OCI-M2 (cell line): ENCODE results near the gene PRMT5.
"Not testable (repeated sequence)": the region's sequence is repeated elsewhere in the genome, so short reads cannot be mapped to it uniquely, and the experiment has no call there.

Source experiments
- DNase-seq: peaks from one replicate; lab custom pipeline; 2025; ENCODE audit not compliant: unreplicated experiment; lab: John Stamatoyannopoulos, UW

Gene PRMT5

DNA sequence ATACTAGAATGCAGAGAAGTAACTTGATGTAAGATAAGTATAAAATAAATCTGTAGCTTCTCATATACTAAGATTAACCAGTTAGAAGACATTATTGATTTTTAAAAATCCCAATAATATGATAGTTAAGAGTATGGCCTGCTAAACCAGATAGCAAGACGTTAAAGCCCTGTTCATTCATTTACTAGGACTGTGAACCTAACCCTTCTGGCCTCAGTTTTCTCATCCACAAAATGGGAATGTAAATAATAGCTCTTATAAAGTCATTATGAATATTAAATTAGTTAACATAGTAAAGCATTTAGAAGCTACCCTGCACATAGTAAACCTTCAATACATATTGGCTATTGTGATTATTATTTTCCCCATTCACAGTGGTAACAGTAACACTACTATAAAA lies 6.0 kb upstream of the PRMT5 start:
- DNase-seq: no peak

DNA sequence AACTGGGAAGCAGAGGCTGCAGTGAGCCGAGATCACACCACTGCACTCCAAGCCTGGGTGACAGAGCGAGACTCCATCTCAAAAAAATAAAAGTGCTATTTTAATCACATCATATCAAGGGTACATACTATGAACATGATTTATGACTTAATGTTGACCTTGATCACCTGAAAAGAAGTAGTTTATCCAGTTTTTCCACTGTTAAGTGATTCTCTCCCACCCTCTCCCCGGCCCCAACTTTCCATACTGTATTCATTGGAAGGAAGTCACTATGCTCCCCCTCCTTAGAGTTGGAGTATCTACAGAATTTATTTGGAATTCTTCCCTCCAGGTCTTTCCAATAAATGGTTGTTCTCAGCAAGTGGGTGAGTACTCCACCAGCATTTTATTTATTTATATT lies 3.0 kb upstream of the PRMT5 start:
- no peak for DNase-seq

DNA sequence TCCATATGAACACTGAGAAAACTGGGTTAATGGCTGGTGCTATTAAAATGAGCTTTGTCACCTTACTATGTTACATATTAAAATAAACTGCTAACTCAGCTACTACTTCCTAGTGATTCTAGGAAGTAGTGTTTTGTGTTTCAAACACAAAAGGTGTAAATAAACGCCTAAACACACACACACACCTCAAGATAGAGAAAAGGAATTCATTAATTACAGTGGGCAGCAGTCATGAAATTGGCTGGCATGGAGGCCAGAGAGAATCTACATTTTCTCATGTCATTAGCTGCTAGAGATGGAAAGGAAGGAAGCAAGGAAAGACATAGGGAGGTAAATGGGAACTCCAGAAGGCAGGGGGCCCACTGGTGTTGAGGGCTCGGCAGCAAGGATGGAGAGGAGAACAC lies 787 bp upstream of the PRMT5 start:
- no peak for DNase-seq

DNA sequence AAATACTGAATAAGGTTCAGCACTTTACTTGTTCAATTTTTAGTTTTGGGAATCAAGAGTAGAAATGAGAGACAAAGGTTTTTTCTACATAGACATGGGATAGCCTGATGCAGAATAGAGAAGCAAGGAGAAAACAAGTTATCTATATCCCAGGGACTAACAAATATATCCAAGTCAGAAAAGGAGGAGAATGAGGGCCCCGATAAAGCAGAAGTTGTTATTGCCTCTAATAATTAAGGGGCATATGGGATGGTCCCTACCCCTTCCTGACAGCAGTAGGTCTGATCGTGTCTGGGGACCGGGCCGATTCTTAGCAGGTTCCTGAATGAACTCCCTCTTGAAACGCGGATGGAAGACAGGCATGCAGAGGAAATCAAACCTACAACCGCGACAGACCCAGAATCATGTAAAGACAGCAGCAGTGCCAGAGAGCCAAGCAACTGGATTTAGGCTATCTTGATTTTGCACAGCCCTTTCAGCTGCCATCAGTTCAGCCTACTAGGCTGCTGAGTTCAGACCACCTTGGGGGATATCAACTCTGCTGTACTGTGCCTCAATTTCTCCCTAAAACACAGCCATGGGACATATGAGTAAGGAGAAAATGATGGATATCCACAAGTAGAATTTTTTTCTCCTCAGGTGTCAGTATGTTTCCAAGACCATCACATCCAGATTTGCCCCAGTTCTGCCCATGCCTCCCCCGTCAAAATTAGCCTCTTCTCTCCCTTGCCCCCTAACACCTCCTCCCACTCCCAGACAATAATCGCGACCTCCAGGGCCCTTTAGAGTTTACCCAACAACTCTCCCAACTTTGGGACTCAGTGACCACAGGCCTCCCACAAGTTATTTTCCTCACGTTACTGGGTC lies 706 bp downstream of the PRMT5 start:
- DNase-seq: no peak

DNA sequence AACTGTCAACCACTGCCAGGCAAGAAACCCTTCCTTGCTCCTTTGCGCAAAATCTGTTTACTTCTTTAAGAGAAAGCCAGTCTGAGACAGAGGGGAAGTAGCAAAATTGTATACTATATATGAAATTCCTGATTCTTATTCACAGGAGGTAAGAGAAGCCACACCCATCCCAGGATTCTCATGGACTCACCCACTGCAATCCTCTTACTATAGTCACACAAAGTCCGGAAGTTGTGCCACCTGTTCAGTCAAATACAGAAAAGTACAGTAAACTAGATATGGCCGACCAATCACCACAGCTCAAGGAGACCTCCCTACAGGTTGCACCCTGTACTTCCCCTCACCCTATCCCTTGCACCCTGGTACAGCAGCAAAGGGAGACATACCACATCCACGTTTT lies 2.9 kb downstream of the PRMT5 start:
- DNase-seq: no peak

DNA sequence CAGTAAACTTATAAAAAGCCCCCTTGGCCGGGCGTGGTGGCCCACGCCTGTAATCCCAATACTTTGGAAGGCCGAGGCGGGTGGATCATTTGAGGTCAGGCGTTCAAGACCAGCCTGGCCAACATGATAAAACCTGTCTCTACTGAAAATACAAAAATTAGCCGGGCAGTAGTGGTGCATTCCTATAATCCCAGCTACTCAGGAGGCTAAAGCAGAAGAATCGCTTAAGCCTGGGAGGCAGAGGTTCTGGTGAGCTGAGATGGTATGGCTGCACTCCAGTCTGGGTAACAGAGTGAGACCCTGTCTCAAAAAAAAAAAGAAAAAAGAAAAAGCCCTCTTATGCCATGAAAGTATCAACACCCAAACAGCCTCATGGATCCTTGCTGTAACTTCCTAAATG lies 3.7 kb downstream of the PRMT5 start:
- no peak for DNase-seq

DNA sequence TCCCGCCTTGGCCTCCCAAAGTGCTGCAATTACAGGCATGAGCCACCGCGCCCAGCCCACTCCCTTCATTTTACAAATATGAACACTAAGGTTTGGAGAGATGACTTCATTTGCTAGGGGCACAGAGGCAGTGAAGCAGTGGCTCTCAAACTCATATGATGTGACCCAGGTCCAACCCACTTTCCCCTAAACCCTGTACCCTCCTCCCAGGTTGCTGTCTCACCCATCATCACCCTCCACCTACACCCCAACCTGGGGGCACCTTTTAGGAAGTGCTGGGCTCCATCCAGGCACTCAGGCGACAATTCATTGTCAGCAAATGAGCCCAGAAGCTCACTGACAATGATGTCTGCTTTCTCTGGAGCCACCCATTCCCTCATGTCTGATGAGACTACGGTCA lies 5.4 kb downstream of the PRMT5 start:
- DNase-seq: no peak

DNA sequence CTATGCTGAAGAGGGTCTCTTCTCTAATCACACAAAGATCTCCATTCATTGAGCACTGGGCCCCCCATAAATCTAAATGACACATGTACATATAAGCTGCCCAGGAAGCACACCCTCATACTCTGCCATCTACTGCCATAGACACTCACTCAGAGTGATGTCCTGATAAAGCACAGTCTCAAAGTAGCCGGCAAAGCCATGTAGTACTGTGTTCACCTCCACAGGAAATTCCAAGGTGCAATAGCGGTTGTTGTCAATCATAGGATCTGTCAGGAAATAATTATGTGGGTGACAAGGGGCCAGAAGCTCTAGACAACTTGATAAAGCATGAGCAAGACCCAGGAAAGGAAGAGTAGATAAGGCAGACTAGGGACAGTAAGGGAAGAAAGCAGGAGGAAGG lies 6.9 kb downstream of the PRMT5 start:
- DNase-seq: no peak

DNA sequence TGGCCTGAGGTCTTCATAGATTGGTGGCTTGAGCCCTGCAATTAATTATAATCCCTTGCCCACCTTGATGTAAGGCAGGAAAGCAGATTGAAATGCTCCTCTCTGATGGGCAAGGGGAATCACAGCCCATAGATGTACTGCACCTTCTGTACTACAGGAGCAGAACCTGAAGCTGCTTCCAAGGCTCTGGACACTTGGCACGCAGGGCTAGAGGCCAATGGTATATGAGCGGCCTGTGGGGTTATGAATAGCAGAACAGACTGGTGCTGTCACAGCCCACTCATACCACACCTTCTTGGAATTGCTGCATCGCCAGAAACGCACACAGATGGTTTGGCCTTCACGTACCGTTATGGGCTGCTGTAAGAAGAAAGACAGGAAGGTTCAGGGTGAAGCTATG lies 8.5 kb downstream of the PRMT5 start:
- DNase-seq: no peak

DNA sequence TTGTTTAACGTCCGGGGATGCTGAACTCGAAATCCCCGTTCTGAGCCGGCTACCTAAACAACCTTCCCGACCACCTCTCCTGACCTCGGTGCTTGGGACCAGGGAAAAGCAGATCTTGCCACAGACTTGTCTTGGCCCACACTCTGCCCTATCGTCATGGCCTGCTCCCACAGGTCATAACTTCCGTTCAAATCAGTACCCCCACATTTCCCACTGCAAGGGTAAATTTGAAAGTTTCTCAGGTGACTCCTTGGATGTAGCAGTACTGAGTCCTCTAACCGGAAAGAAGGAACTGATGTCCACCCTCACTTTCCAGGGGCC lies 9.6 kb downstream of the PRMT5 start:
- no peak for DNase-seq

DNA sequence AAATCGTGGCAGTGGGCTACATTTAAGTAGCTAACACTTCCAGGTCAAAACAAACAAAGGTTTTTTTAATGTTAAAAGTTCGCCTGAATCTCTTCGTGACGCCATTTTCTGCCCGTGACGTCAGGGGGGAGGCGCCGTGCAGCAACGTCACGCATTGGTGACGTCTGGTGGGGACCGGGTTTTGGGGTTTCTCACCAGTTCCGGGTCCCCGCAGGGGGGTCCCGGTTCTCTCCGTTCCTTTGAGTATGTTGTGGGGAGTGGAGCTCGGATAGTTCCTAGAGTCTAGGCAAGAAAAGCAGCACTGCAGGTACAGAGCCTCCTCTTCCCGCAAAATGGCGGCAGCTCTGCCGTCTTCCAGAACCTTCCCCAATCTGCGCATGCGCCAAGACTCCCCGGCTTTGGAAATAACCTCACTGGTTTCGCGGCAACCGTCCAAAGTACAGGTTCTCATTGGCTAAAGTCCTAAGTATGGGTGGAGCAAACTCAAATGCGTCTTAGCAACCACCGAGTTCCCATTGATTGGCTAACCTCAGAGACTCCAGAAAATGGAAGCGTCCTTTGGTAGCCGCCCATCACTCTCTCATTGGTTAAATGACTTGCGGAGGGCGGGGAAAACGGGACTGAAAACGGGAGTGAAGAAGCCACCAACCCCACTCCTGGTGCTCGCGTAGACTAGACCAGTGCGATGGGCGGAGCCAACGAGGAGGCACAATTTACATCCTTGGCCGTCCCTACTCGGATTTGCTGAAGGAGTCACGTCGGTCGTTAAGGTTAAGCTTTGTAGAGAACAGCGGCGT lies 10.2 kb downstream of the PRMT5 start, which contains the start of gene RBM23:
TSS of gene RBM23 (minus strand) at position 346 of the 797 bp plus-strand sequence.
- DNase-seq: peak; percentile 86

DNA sequence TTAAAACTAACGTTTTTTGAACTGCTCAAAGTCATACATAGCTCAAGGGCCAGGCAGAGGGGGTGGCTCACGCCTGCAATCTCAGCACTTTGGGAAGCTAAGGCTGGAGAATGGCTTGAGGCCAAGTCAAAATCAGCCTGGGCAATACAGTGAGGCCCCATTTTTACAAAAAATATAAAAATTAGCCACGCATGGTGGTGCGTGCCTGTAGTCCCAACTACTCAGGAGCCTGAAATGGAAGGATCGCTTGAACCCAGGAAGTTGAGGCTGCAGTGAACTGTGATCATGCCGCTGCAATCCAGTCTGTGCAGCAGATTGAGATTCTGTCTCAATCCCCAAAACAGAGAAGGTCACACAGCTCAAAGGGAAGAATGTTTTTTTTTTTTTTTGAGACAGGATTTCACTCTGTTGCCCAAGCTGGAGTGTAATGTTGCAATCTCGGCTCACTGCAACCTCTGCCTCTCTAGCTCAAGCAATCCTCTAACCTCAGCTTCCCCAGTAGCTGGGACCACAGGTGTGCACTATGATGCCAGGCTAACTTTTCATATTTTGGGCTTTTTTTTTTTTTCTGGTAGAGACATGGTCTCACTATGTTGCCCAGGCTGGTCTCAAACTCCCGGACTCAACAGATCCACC lies 13.2 kb downstream of the PRMT5 start:
- no peak for DNase-seq

DNA sequence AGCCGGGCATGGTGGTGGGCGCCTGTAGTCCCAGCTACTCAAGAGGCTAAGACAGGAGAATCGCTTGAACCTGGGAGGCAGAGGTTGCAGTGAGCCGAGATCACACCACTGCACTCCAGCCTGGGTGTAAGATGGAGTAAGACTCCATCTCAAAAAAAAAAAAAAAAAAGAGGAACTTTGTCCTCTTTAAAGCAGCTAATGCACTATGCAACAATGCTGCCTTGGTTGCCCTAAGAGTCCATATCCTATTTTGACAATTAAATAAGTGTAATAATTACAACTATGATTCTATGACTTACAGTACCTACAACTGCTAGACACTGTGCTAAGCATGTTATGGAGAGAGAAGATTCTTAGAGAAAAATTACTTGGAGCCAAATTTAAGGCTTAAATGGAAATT lies 14.3 kb downstream of the PRMT5 start:
- not testable (repeated sequence) for DNase-seq

DNA sequence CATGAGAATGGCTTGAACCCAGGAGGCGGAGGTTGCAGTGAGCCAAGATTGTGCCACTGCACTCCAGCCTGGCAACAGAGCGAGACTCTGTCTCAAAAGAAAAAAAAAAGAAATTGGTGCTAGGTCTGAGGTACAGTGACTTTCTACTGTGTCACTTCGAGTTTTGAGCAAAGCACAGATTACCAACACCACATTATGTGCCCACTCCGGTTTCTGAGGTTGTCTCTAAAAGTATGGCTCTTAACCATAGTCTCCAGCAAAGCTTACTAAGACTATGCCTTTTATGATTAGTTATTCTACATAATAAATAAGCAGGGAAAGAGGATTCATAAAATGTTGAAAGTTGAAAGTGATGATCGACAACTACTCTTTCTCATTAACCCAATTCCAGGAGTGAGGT lies 18.3 kb downstream of the PRMT5 start:
- DNase-seq: no peak

DNA sequence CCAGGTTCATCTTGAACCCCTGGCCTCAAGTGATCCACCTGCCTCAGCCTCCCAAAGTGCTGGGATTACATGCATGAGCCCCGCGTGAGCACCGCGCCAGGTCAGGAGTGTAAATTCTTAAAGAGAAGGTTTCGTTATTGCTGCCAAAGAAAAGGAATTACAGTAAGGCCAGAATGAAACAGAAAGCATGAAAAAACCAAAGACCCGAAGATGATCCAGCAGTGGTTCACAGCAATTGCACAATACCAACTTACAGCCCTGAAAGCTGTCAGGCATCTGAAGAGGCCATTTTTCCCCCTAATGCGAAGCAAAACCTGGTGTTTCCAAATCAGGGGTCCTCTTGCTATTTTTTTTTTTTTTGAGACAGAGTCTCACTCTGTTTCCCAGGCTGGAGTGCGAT lies 20.6 kb downstream of the PRMT5 start:
- DNase-seq: no peak

DNA sequence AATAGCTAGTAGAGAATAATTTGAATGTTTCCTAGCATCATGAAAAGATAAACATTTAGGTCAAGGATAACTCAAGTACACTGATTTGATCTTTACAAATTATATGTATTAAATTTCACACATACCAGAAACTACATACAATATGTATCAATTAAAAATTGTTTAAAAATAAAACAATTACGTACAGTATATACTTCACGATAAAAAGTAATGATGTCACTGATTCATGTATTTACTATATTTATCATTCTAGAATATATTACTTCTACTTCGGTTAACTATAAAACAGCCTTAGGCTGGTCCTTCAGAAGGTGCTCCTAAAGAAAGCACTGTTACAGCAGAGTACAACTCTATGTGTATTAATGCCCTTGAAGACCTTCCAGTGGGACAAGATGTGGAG lies 21.7 kb downstream of the PRMT5 start:
- DNase-seq: no peak

DNA sequence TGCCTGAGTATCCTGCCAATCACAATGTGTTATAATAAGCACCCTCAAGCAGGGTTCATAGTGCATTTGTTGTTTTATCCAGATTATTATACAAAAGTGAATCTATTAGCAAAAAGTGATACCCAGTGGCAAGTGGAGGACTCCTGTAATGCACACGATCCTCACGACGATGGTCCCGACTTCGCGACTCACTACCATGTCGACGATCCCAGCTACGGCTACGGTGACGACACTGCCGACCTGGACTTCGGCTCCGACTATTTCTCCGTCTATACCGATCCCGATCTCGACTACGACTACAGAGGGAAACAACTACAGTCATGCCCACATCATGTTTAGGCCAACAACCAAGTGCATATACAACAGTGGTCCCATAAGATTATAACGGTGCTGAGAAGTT lies 23.1 kb downstream of the PRMT5 start:
- no peak for DNase-seq

DNA sequence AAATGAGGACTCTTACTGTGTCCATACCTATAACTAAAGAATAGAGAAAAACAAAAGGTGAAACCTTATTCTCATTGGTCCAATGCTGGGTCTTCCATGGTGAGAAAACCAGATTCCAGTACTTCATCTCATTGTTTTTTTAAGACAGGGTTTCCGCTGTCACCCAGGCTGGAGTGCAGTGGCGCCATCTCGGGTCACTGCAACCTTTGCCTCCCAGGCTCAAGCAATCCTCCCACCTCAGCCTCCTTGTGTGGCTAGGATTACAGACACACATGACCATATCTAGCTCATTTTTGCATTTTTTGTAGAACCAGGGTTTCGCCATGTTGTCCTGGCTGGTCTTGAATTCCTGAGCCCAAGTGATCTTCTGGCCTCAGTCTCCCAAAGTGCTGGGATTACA lies 23.5 kb downstream of the PRMT5 start:
- no peak for DNase-seq

DNA sequence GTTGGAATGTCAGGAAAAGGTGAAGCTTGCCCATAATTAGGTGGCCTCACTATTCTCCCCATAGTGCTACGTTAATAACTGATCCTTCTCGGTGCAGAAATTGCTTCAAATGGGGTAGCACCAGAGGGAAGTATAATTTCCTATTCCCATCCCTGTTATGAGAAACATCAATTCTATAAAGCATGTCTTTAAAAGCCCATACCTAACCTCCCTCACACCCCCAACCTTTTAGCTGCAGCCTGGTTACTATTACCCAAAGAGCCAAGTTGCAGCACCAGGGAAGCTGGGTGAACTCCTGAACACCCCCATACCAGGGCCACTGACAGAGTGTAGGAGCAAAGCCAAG lies 25.5 kb downstream of the PRMT5 start:
- DNase-seq: no peak

DNA sequence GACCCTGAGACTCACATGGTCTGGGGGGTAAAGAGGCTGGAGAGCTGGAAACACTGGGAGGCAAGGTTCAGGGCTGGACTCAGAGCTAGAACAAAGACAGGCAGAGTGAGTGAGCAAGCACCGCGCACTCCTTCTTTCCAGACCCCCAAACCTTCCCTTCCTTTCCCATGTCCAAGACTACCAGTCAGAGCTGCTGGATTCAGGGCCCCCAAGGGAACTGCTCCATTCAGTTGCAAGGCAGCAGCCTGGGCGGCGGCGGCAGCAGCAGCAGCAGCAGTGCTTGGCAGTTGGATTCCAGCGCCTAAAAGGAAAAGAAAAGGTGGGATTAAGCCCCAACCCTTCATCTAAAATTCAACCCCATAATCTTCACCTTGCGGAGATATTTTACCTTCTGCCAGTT lies 27.4 kb downstream of the PRMT5 start:
- DNase-seq: no peak

DNA sequence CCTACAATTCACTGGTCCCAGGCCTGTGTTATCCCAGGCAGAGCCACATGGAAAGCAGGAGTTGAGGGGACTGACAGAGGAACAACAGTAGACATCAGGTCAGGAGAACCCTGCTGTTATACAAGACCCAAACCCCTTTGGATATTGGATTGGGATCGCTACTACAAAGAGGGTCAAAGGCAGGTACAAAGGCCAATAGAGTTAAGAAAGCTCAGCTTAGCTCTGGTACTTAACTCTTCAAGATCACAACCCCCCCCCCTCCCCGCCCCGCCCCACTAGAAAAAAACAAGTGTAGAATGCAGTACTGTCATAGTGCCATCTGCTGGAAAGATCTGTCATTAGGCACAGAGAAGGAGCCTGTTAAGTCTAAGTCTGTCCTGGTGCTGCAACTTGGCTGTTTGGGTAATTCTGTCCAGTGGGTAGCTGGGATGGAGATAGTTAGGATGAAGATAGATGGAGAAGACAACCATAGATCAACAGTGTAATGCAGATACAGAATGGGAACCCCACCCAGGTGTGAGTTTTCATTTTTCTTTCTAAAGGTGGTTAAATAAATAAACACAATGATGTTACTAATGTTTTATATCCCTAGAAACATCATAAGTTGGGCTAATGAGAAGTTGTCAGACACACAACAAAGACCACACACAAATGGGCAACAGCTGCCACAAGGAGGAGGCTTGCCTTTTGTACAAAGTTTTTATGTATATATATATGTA lies 28.9 kb downstream of the PRMT5 start:
- DNase-seq: peak; percentile 33
